Activated effector memory CD4-positive, alpha-beta T cell treated with anti-CD3 and anti-CD28 coated beads, Interleukin-2, amount 50 U/mL, for 16 hours (primary cell): ENCODE data around the gene DAB2IP.
A peak's percentile ranks its signal among the peaks of the same experiment; 100 is the strongest.
"Not testable (repeated sequence)": the region's sequence is repeated elsewhere in the genome, so short reads cannot be mapped to it uniquely, and the experiment has no call there.

Experiments used
- DNase-seq: peaks from one replicate; pipeline ENCODE4 v3.0.0-alpha.2; 2020

Gene DAB2IP

GRCh38 chr9:121781145-121781548 lies 129.7 kb downstream of the DAB2IP start:
- no peak for DNase-seq

GRCh38 chr9:121781701-121782464 lies 130.4 kb downstream of the DAB2IP start:
- no peak for DNase-seq

- no peak for DNase-seq
Measured at GRCh38 chr9:121782514-121783110, 131.2 kb downstream of the DAB2IP start.

- DNase-seq = no peak
Measured at GRCh38 chr9:121783111-121783510, 131.7 kb downstream of the DAB2IP start.

GRCh38 chr9:121783521-121784507 lies 132.4 kb downstream of the DAB2IP start:
- DNase-seq = no peak

- DNase-seq = peak; percentile 31
Measured at GRCh38 chr9:121784731-121785411, 133.4 kb downstream of the DAB2IP start.

GRCh38 chr9:121785673-121786542 lies 134.5 kb downstream of the DAB2IP start:
- no peak for DNase-seq

- no peak for DNase-seq
Measured at GRCh38 chr9:121786543-121786948, 135.1 kb downstream of the DAB2IP start.

GRCh38 chr9:121786998-121787422 lies 135.6 kb downstream of the DAB2IP start:
- DNase-seq = no peak

- DNase-seq = no peak
Measured at GRCh38 chr9:121788686-121789366, 137.4 kb downstream of the DAB2IP start.

GRCh38 chr9:121790841-121791240 lies 139.4 kb downstream of the DAB2IP start:
- DNase-seq = no peak

GRCh38 chr9:121792476-121792875 lies 141.0 kb downstream of the DAB2IP start:
- not testable (repeated sequence) for DNase-seq

GRCh38 chr9:121794334-121794733 lies 142.9 kb downstream of the DAB2IP start:
- DNase-seq = not testable (repeated sequence)

GRCh38 chr9:121797081-121797480 lies 145.6 kb downstream of the DAB2IP start:
- DNase-seq = no peak

- no peak for DNase-seq
Measured at GRCh38 chr9:121798941-121799340, 147.5 kb downstream of the DAB2IP start.

GRCh38 chr9:121800376-121800775 lies 148.9 kb downstream of the DAB2IP start:
- DNase-seq = no peak

- DNase-seq = no peak
Measured at GRCh38 chr9:121801579-121801978, 150.1 kb downstream of the DAB2IP start.

GRCh38 chr9:121802753-121803152 lies 151.3 kb downstream of the DAB2IP start:
- DNase-seq = no peak

- DNase-seq = no peak
Measured at GRCh38 chr9:121807069-121807822, 155.8 kb downstream of the DAB2IP start.

- no peak for DNase-seq
Measured at GRCh38 chr9:121807823-121808278, 156.4 kb downstream of the DAB2IP start.
